ENCODE data around the gene TOMM70.

Gene TOMM70

DNA sequence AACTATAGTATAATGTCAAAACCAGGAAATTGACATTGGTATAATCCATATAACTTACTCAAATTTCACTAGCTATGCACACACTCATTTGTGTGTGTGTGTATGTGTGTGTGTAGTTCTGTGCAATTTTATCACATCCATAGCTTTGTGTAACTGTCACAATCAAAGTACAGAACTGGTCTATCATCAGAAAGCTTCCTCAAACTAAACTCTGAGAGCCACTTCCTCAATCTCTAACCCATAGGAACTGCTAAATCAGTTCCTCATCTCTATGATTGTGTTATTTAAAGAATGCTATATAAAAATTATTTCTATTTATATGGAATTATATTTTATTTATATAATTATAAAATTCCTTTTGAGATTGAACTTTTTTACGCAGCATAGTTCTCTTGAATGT lies 18.5 kb upstream of the TOMM70 start:
- H3F3A ChIP-seq (ENCODE audit: insufficient read depth, low read length) = no peaks in the 10 kb centered on the region
- no peaks in the 10 kb centered on the region for H3K9me3 ChIP-seq (ENCODE audit: low read length)
- H3K27ac ChIP-seq (ENCODE audit: low read depth, low read length, poor library complexity, severe bottlenecking) = no peak overlapping the region
- no peak overlapping the region for H3K9ac ChIP-seq (ENCODE audit: low read length)
- H3K9me2 ChIP-seq (ENCODE audit: low read depth, low read length) = no peaks in the 10 kb centered on the region
- H4K20me1 ChIP-seq (ENCODE audit: insufficient read depth, low read length) = no peaks in the 10 kb centered on the region
- no peak overlapping the region for H2AFZ ChIP-seq (ENCODE audit: low read length)
- no peak overlapping the region for H3K4me3 ChIP-seq (ENCODE audit: low read depth, low read length, poor library complexity, severe bottlenecking)
- H3K4me2 ChIP-seq (ENCODE audit: low read length) = no peak overlapping the region
- H3K79me2 ChIP-seq (ENCODE audit: insufficient read depth, low read length) = no peaks in the 10 kb centered on the region
- no peaks in the 10 kb centered on the region for H3K27me3 ChIP-seq (ENCODE audit: insufficient read depth, low read length)
- TF ChIP-seq EZH2 (IDR thresholded peaks at IDR 0.05; ENCODE audit: borderline replicate concordance, low read length) = no peak
- TF ChIP-seq, protein P1, sequence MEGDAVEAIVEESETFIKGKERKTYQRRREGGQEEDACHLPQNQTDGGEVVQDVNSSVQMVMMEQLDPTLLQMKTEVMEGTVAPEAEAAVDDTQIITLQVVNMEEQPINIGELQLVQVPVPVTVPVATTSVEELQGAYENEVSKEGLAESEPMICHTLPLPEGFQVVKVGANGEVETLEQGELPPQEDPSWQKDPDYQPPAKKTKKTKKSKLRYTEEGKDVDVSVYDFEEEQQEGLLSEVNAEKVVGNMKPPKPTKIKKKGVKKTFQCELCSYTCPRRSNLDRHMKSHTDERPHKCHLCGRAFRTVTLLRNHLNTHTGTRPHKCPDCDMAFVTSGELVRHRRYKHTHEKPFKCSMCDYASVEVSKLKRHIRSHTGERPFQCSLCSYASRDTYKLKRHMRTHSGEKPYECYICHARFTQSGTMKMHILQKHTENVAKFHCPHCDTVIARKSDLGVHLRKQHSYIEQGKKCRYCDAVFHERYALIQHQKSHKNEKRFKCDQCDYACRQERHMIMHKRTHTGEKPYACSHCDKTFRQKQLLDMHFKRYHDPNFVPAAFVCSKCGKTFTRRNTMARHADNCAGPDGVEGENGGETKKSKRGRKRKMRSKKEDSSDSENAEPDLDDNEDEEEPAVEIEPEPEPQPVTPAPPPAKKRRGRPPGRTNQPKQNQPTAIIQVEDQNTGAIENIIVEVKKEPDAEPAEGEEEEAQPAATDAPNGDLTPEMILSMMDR (IDR thresholded peaks at IDR 0.05; ENCODE audit: low read length) = no peak
- H3K36me3 ChIP-seq (ENCODE audit: insufficient read depth, low read length) = no peaks in the 10 kb centered on the region
- H3K4me1 ChIP-seq (ENCODE audit: insufficient read depth, low read length, severe bottlenecking) = no peaks in the 10 kb centered on the region

DNA sequence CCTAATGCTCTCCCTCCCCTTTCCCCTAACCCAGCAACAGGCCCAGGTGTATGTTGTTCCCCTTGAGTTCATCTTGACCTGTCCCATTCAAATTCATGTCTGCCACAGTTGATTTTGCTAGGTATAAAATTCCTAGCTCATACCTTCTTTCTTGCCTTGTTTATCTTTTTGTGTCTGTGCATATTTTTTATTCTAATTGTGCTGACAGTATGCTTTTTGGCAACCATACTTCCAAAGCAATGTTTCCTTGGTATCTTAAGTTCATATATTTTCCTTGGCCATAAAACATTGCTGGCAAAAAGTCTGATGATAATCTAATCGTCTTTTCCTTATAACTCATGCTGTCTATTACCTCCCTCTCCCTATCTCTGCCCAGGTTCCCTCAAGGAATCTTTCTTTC lies 16.0 kb upstream of the TOMM70 start:
- no peak overlapping the region for H3K27ac ChIP-seq (ENCODE audit: low read depth, low read length, poor library complexity, severe bottlenecking)
- no peaks in the 10 kb centered on the region for H3F3A ChIP-seq (ENCODE audit: insufficient read depth, low read length)

DNA sequence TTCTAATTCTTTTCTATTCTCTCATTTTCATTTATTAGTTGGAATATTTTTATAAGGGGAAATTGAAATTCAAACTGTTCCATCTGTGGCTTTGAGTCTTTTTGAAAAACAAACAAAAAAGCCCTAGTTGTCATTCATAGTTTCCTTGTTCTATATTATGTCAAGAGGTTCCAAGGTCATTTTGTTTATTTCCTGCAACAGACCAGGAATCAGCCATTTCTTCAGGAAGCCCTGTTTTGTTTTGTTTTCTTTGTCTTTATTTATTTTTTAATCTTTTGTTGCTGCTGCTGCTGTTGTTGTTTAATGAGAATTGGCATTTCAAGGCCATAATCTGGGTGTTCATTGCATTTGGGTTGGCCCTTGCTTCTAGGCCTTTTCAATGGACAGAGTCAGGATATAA lies 15.3 kb upstream of the TOMM70 start:
- no peak overlapping the region for H3K4me3 ChIP-seq (ENCODE audit: low read depth, low read length, poor library complexity, severe bottlenecking)
- H3K36me3 ChIP-seq (ENCODE audit: insufficient read depth, low read length) = peaks cover 17% of the 10 kb centered on the region
- H3K79me2 ChIP-seq (ENCODE audit: insufficient read depth, low read length) = no peaks in the 10 kb centered on the region
- H3F3A ChIP-seq (ENCODE audit: insufficient read depth, low read length) = no peaks in the 10 kb centered on the region
- no peak overlapping the region for H3K27ac ChIP-seq (ENCODE audit: low read depth, low read length, poor library complexity, severe bottlenecking)
- no peak overlapping the region for H3K9ac ChIP-seq (ENCODE audit: low read length)
- H2AFZ ChIP-seq (ENCODE audit: low read length) = no peak overlapping the region
- H3K9me2 ChIP-seq (ENCODE audit: low read depth, low read length) = no peaks in the 10 kb centered on the region
- peaks cover 3% of the 10 kb centered on the region; the same call in 1 of the 2 replicates for H3K9me3 ChIP-seq (ENCODE audit: low read length)
- H3K27me3 ChIP-seq (ENCODE audit: insufficient read depth, low read length) = no peaks in the 10 kb centered on the region
- TF ChIP-seq, protein P1 (IDR thresholded peaks at IDR 0.05; ENCODE audit: low read length) = no peak
- TF ChIP-seq EZH2 (IDR thresholded peaks at IDR 0.05; ENCODE audit: borderline replicate concordance, low read length) = no peak
- no peaks in the 10 kb centered on the region for H4K20me1 ChIP-seq (ENCODE audit: insufficient read depth, low read length)
- H3K4me1 ChIP-seq (ENCODE audit: insufficient read depth, low read length, severe bottlenecking) = no peaks in the 10 kb centered on the region
- H3K4me2 ChIP-seq (ENCODE audit: low read length) = no peak overlapping the region

More for the DNA sequence above, 16.0 kb upstream of the TOMM70 start:
- H3K27me3 ChIP-seq (ENCODE audit: insufficient read depth, low read length) = no peaks in the 10 kb centered on the region
- H3K4me3 ChIP-seq (ENCODE audit: low read depth, low read length, poor library complexity, severe bottlenecking) = no peak overlapping the region
- peaks cover 10% of the 10 kb centered on the region for H3K36me3 ChIP-seq (ENCODE audit: insufficient read depth, low read length)
- no peaks in the 10 kb centered on the region for H3K9me2 ChIP-seq (ENCODE audit: low read depth, low read length)
- TF ChIP-seq, protein P1 (IDR thresholded peaks at IDR 0.05; ENCODE audit: low read length) = no peak
- no peak for TF ChIP-seq EZH2 (IDR thresholded peaks at IDR 0.05; ENCODE audit: borderline replicate concordance, low read length)
- H3K9me3 ChIP-seq (ENCODE audit: low read length) = peaks cover 3% of the 10 kb centered on the region; the same call in 1 of the 2 replicates
- H3K4me1 ChIP-seq (ENCODE audit: insufficient read depth, low read length, severe bottlenecking) = no peaks in the 10 kb centered on the region
- H3K4me2 ChIP-seq (ENCODE audit: low read length) = no peak overlapping the region
- no peak overlapping the region for H2AFZ ChIP-seq (ENCODE audit: low read length)
- H3K79me2 ChIP-seq (ENCODE audit: insufficient read depth, low read length) = no peaks in the 10 kb centered on the region
- H3K9ac ChIP-seq (ENCODE audit: low read length) = no peak overlapping the region
- no peaks in the 10 kb centered on the region for H4K20me1 ChIP-seq (ENCODE audit: insufficient read depth, low read length)
